GM19023 (cell line): Measurements from ENCODE around the gene DNAI7.

ENCODE experiments used
- ATAC-seq: cut with Tn5 transposase; IDR thresholded peaks from one replicate; pipeline ENCODE4 v1.9.1; 2021; ENCODE audit warnings: mild to moderate bottlenecking, moderate library complexity; ENCODE audit not compliant: unreplicated experiment

Gene DNAI7

GRCh38 chr12:25102402-25102801, 92.6 kb downstream of the DNAI7 start:
- no peak for ATAC-seq

DNA sequence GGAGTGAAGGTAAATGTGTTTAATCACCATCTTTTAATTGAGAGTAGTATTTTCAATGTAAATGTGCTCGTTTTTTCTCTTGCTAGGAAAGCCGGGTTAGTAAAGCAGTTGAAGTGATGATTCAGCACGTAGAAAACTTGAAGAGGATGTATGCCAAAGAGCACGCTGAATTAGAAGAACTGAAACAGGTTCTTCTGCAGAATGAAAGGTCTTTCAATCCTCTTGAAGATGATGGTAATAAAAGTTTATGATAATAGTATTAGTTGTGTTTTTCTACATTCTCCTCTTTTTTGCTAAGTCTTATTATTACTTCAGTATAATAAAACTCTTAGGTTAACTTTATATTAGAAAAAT, 93.9 kb downstream of the DNAI7 start:
- no peak for ATAC-seq

DNA sequence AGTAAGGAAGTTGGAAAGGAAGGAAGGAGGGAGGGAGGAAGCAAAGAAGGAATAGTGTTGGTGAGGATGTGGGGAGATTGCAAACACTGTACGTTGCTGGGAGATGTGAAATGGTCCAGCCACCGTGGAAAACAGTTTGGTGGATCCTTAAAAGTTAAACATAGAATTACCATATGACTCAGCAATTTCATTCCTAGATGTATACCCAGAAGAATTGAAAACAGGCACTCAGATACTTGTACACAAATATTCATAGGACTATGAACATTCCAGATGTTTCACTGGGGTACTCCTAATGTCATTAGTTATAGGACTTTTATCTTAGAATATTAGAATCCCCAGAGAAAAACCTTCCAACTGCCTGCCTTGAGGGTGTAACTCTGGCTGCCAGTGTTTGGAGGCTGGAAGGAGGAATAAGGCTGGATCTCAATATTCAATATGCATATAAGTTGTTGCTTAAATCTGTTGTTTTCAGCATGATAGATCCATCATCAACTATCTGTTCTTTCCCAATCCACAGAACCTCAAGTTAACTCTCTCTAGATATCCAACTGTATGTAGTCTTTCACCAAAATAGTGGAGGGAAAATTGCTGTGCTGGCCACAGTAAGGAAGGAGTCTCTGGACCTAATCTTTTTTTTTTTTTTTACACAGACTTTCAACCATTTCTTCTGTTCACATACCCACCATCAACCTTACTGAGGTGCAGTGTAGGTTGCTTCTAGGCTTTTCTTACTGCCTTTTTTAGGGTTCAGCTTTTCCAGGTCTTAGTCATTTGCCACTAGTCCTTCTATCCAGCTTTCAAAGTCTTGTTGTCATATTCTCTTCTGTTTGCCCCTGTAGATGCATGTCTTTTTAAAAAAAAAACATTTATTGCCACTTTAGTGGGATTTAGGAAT, 94.5 kb downstream of the DNAI7 start:
- ATAC-seq: no peak

- ATAC-seq: no peak
Measured at GRCh38 chr12:25099010-25099409, 96.0 kb downstream of the DNAI7 start.

- no peak for ATAC-seq
Measured at GRCh38 chr12:25089738-25090137, 105.2 kb downstream of the DNAI7 start.

DNA sequence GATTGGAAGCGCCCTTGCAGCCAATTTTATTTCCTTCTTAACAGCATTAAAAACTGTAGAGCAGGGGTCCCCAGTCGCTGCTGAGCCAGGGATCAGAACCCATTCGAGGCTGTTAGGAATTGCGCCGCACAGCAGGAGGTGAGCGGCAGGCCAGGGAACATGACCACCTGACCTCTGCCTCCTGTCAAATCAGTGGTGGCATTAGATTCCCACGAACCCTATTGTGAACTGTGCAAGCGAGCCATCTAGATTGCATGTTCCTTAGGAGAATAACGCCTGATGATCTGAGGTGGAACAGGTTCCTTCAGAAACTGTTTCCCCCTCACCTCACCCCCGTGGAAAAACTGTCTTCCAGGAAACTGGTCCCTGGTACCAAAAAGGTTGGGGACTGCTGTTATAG, 107.4 kb downstream of the DNAI7 start:
- no peak for ATAC-seq

GRCh38 chr12:25084816-25085215, 110.1 kb downstream of the DNAI7 start:
- ATAC-seq: no peak

GRCh38 chr12:25083211-25083610, 111.7 kb downstream of the DNAI7 start:
- no peak for ATAC-seq

DNA sequence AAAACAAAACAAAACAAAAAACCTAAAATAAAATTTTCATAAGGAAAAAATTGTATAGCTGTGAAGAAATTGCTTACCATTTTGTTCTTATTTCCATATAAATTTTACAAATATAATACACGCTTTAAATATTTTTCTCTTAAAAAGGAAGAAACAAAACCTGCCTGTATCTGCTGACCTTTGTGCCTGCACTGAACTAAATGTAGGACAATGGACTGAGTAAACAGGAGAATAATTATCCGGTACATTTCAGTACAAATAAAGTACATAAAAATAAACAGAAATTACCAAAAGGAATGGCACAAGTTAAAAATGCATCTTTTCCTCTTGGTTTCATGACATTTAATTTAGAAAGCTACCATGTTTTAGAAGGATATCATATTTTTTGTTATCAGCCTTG, 112.3 kb downstream of the DNAI7 start:
- no peak for ATAC-seq

- ATAC-seq: no peak
Measured at GRCh38 chr12:25079393-25079792, 115.6 kb downstream of the DNAI7 start.

DNA sequence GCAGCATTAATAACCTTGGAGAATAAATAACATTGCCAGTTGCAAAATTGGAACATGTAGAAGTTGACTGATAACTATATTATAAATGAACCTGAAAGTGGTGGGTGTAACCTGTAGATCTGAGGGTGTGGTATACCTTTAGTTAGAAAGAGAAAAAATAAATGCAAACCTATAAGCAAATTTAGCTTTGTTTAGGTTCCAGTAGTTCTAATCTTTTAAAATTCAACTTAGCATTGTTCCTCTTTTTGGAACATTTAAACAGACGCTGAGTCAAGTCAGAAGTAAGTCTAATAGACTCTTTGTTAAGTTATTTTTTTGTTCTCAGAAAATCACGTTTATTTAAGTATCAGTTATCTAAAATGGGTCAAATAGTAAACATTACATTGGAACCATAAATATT, 120.0 kb downstream of the DNAI7 start:
- no peak for ATAC-seq

DNA sequence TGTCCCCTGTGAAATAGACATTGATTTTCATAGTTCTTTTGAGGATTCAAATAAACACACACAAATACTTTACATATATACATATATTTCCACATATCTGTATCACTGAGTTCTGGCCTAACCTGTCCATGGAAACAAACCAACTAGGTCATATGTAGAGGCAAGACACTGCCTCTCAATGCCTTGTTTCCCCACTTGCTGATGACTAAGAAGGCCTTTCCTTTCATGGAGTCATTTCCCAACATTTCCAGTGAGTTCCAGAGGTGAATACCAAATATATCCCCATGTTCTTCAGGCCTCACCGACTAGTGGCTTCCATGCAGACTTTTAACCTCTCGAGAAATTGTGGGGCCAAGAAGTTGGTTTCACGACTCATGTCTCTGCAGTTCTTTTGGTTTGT, 120.8 kb downstream of the DNAI7 start:
- no peak for ATAC-seq

GRCh38 chr12:25072906-25073650, 121.9 kb downstream of the DNAI7 start:
- ATAC-seq: no peak

DNA sequence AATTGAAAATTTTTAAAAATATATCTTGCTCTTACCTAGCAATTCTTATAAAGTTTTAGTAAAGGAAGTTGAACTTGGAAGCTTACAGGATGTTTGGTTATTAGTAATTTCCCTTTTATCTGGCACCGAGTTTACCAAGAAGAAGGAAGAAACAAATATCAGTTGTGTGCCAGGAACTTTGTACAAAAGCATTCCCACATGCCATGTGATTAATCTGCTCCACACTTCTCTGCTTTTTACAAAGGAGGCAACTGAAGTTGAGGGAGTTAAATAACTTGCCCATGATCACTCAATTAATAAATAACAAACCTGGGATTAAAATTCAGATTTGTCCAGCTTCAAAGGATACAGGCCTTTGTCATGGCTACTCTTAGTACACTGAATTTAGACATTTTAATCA, 123.6 kb downstream of the DNAI7 start:
- no peak for ATAC-seq

GRCh38 chr12:25069224-25069623, 125.7 kb downstream of the DNAI7 start:
- no peak for ATAC-seq

- no peak for ATAC-seq
Measured at GRCh38 chr12:25065035-25065434, 129.9 kb downstream of the DNAI7 start.

GRCh38 chr12:25063873-25064628, 130.9 kb downstream of the DNAI7 start:
- no peak for ATAC-seq

DNA sequence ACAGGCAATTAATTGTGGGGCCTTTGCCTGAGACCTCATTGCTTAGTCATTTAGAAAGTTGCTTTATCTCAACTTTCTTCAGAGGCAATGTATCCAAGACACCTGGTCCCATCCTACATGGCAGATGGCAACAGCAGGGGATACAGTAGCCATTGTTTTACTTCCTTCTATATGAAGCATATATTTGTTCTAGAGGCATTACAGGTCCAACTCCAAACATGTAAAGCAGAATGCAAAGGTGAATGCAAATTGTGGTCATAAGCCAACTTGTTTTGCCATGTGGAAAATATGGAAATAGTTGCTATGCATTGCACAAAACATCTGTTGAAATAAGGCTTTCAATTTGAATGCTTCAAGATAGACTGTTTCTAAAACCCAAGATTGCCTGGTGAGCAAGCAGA, 136.3 kb downstream of the DNAI7 start:
- ATAC-seq: peak; percentile 45
